Measurements from ENCODE around the gene ATP1A3.
A peak's percentile ranks its signal among the peaks of the same experiment; 100 is the strongest.

The ATP1A3 gene

DNA sequence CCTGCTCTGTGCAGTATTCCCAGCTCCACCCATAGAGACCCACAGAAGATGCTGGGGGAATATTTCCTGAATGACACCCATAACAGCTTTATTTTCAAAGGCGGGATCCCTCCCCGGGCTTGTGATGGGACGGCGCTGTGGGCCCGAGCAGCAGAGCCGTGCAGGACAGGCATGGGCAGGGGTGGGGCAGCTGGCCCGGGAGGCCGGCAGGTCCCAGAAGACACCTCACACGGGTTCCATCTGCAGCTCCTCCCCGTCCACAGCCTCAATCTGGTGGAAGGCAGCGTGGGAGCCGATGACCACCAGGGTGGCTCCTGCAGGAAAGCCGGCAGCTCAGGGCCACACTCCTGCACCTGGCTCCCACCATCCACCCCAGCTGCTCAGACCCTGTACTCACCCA is 37.4 kb downstream of the ATP1A3 start:
- no peak overlapping the region for H2BK5ac ChIP-seq (ENCODE audit: low read length)
- H2AK5ac ChIP-seq (ENCODE audit: low read length): no peak overlapping the region
- no peak overlapping the region for H3K4me3 ChIP-seq (ENCODE audit: low read length)
- no peaks in the 10 kb centered on the region for H3K27me3 ChIP-seq (ENCODE audit: insufficient read depth, low read length, poor library complexity)
- no peak overlapping the region for H3K23ac ChIP-seq (ENCODE audit: low read length)
- no peak for DNase-seq
- H3K9ac ChIP-seq (ENCODE audit: low read length): no peak overlapping the region
- WGBS (ENCODE audit: extremely low coverage, insufficient coverage, low lambda C conversion rate): no CpG with 5 or more reads among the region's 13 CpGs
- H3K4me2 ChIP-seq (ENCODE audit: low read length): no peak overlapping the region
- H2BK120ac ChIP-seq (ENCODE audit: low read depth, low read length): no peak overlapping the region
- H2BK15ac ChIP-seq (replicated peaks; ENCODE audit: low read depth): no peak overlapping the region
- H3K4ac ChIP-seq (ENCODE audit: low read depth, low read length): no peak overlapping the region
- no peak overlapping the region for H4K8ac ChIP-seq (ENCODE audit: low read depth, low read length)
- no peaks in the 10 kb centered on the region for H3K36me3 ChIP-seq (ENCODE audit: control insufficient read depth, insufficient read depth, low read length)
- no peaks in the 10 kb centered on the region for H3K79me1 ChIP-seq (ENCODE audit: low read length)
- H3K79me2 ChIP-seq (ENCODE audit: control insufficient read depth, insufficient read depth, low read length): no peaks in the 10 kb centered on the region
- H3K18ac ChIP-seq (ENCODE audit: low read length): no peak overlapping the region
- H3K56ac ChIP-seq (ENCODE audit: low read length): no peak overlapping the region
- H4K5ac ChIP-seq (ENCODE audit: low read length): no peak overlapping the region
- H3K4me1 ChIP-seq (ENCODE audit: control insufficient read depth, low read depth, low read length): peaks cover 4% of the 10 kb centered on the region
- H3K27ac ChIP-seq (ENCODE audit: low read depth, low read length): no peak overlapping the region

DNA sequence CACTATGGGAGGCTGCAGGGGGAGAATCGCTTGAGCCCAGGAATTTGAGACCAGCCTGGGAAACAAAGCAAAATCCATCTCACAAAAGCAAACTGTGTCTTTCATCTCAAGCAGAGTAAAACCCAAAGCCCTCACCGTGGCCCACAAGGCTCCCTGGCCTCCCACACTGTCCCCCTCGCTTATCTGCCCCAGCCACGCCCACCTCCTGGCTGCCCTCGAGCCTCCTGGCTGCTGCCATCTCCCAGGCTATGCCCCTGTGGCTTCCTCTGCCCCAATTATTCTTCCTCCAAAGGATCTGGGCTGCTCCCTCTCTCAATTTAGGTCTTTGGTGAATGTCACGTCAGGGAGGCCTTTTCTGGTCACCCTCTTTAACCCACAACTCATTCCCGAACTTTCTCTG is 38.5 kb downstream of the ATP1A3 start:
- no CpG with 5 or more reads among the region's 7 CpGs for whole genome bisulfite sequencing (ENCODE audit: extremely low coverage, insufficient coverage, low lambda C conversion rate)
- H3K79me2 ChIP-seq (ENCODE audit: control insufficient read depth, insufficient read depth, low read length): no peaks in the 10 kb centered on the region

DNA sequence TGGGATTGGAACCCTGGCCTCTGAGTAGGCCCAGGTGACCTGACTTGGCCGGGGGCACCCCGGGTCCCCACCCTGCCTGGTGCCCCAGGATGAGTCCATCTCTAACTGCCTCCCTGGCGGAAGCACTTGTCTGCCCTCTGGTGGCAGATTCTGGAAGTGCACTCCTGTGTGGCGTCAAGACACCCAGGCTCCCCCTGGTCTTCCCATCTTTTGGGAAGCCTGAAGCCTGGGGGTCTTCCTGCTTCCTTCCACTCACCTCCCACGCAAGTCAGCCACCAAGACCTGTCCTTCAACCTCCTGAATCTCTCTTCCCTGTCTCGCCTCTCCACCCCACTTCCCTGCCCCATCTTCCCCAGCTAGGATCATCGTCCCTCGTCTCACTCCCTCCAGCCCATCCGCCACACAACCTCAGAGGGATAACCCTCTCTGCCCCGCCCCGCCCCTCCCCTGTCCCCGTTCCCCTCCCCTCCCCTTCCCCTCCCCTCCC is 42.3 kb downstream of the ATP1A3 start:
- Histone ChIP-seq H3K79me1 (ENCODE audit: low read length) (no peaks in the 10 kb centered on the region), H3K27ac (ENCODE audit: low read depth, low read length) (no peak overlapping the region), H3K18ac (ENCODE audit: low read length) (no peak overlapping the region), H3K79me2 (ENCODE audit: control insufficient read depth, insufficient read depth, low read length) (no peaks in the 10 kb centered on the region), H2AK5ac (ENCODE audit: low read length) (no peak overlapping the region), H3K56ac (ENCODE audit: low read length) (peak overlapping the region; percentile 79), H2BK5ac (ENCODE audit: low read length) (no peak overlapping the region), H3K23ac (ENCODE audit: low read length) (no peak overlapping the region), H2BK120ac (ENCODE audit: low read depth, low read length) (no peak overlapping the region), H3K4me3 (ENCODE audit: low read length) (no peak overlapping the region), H4K8ac (ENCODE audit: low read depth, low read length) (no peak overlapping the region), H2BK15ac (replicated peaks; ENCODE audit: low read depth) (no peak overlapping the region), H3K27me3 (ENCODE audit: insufficient read depth, low read length, poor library complexity) (no peaks in the 10 kb centered on the region), H3K36me3 (ENCODE audit: control insufficient read depth, insufficient read depth, low read length) (no peaks in the 10 kb centered on the region), H3K4me2 (ENCODE audit: low read length) (peak overlapping the region; percentile 83), H3K4ac (ENCODE audit: low read depth, low read length) (no peak overlapping the region), H3K9ac (ENCODE audit: low read length) (peak overlapping the region; percentile 47), H4K5ac (ENCODE audit: low read length) (no peak overlapping the region), H3K4me1 (ENCODE audit: control insufficient read depth, low read depth, low read length) (no peaks in the 10 kb centered on the region)
- DNase-seq: peak; percentile 86
- no CpG with 5 or more reads among the region's 12 CpGs for WGBS (ENCODE audit: extremely low coverage, insufficient coverage, low lambda C conversion rate)

More for the DNA sequence above, 38.5 kb downstream of the ATP1A3 start:
- H4K8ac ChIP-seq (ENCODE audit: low read depth, low read length): no peak overlapping the region
- H2AK5ac ChIP-seq (ENCODE audit: low read length): no peak overlapping the region
- H2BK15ac ChIP-seq (replicated peaks; ENCODE audit: low read depth): no peak overlapping the region
- H3K18ac ChIP-seq (ENCODE audit: low read length): no peak overlapping the region
- no peak overlapping the region for H2BK5ac ChIP-seq (ENCODE audit: low read length)
- H3K9ac ChIP-seq (ENCODE audit: low read length): no peak overlapping the region
- H3K79me1 ChIP-seq (ENCODE audit: low read length): no peaks in the 10 kb centered on the region
- no peaks in the 10 kb centered on the region for H3K27me3 ChIP-seq (ENCODE audit: insufficient read depth, low read length, poor library complexity)
- peaks cover 4% of the 10 kb centered on the region for H3K4me1 ChIP-seq (ENCODE audit: control insufficient read depth, low read depth, low read length)
- no peak overlapping the region for H4K5ac ChIP-seq (ENCODE audit: low read length)
- no peak overlapping the region for H3K27ac ChIP-seq (ENCODE audit: low read depth, low read length)
- no peak overlapping the region for H3K4me3 ChIP-seq (ENCODE audit: low read length)
- H3K4me2 ChIP-seq (ENCODE audit: low read length): no peak overlapping the region
- no peaks in the 10 kb centered on the region for H3K36me3 ChIP-seq (ENCODE audit: control insufficient read depth, insufficient read depth, low read length)
- H2BK120ac ChIP-seq (ENCODE audit: low read depth, low read length): no peak overlapping the region
- H3K4ac ChIP-seq (ENCODE audit: low read depth, low read length): no peak overlapping the region
- DNase-seq: no peak
- no peak overlapping the region for H3K23ac ChIP-seq (ENCODE audit: low read length)
- no peak overlapping the region for H3K56ac ChIP-seq (ENCODE audit: low read length)

DNA sequence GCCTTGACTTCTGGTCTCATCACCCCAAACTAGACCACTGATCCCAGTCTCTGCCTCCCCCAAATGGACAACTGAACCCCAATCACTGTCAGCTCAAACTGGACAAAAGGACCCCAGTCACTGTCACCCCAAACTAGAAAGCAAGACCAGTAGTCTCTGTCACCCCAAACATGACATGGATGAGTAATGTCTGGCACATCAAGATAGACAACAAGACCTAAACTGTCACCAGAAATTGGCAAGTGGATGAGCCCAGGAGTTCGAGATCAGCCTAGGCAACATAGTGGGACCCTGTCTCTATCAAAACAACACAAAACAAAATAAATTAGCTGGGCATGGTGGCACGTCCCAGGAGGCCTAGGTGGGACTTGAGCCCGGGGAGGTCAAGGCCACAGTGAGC is 46.9 kb downstream of the ATP1A3 start:
- H3K4me3 ChIP-seq (ENCODE audit: low read length): no peak overlapping the region
- H2BK120ac ChIP-seq (ENCODE audit: low read depth, low read length): no peak overlapping the region
- no peak overlapping the region for H3K9ac ChIP-seq (ENCODE audit: low read length)
- no peak overlapping the region for H3K56ac ChIP-seq (ENCODE audit: low read length)
- H3K79me2 ChIP-seq (ENCODE audit: control insufficient read depth, insufficient read depth, low read length): no peaks in the 10 kb centered on the region
- H2BK5ac ChIP-seq (ENCODE audit: low read length): no peak overlapping the region
- H4K5ac ChIP-seq (ENCODE audit: low read length): no peak overlapping the region
- no peak overlapping the region for H3K18ac ChIP-seq (ENCODE audit: low read length)
- H3K79me1 ChIP-seq (ENCODE audit: low read length): no peaks in the 10 kb centered on the region
- no peak for DNase-seq
- no peak overlapping the region for H2AK5ac ChIP-seq (ENCODE audit: low read length)
- no peaks in the 10 kb centered on the region for H3K36me3 ChIP-seq (ENCODE audit: control insufficient read depth, insufficient read depth, low read length)
- no peak overlapping the region for H4K8ac ChIP-seq (ENCODE audit: low read depth, low read length)
- no CpG with 5 or more reads among the region's 3 CpGs for WGBS (ENCODE audit: extremely low coverage, insufficient coverage, low lambda C conversion rate)
- no peaks in the 10 kb centered on the region for H3K27me3 ChIP-seq (ENCODE audit: insufficient read depth, low read length, poor library complexity)
- H3K4ac ChIP-seq (ENCODE audit: low read depth, low read length): no peak overlapping the region
- H3K4me1 ChIP-seq (ENCODE audit: control insufficient read depth, low read depth, low read length): no peaks in the 10 kb centered on the region
- no peak overlapping the region for H3K4me2 ChIP-seq (ENCODE audit: low read length)
- H2BK15ac ChIP-seq (replicated peaks; ENCODE audit: low read depth): no peak overlapping the region
- H3K27ac ChIP-seq (ENCODE audit: low read depth, low read length): no peak overlapping the region
- H3K23ac ChIP-seq (ENCODE audit: low read length): no peak overlapping the region

DNA sequence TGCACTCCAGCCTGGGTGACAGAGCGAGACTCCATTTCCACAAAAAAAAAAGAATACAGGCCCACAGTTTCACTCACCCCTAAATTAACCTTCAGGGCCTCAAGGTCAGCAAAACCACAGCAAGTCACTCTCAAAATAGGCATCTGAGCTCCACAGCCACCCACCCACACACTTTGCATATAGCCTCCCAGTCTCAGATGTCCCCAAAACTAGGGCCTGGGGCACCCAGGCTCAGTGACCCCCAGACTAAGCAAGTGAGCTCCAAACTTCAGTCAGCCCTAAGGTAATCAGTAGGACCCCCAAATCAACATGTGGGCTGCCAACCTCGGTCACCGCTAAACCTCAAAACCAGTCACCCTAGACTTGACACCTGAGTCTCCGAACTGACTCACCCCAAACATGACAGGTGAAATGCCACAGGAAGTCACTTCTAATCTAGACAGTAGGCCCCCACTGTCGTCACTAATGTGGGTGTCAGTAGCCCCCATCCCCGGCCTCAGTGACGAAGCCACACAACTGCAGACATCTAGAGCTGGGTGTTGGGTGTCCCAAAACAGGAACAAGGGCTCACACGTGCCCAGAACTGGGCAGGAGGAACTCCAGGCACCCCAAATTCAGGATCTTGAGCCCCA is 48.8 kb downstream of the ATP1A3 start:
- Histone ChIP-seq H3K9ac (ENCODE audit: low read length) (no peak overlapping the region), H2BK15ac (replicated peaks; ENCODE audit: low read depth) (no peak overlapping the region), H3K18ac (ENCODE audit: low read length) (no peak overlapping the region), H3K4me2 (ENCODE audit: low read length) (no peak overlapping the region), H2BK5ac (ENCODE audit: low read length) (no peak overlapping the region), H3K4me1 (ENCODE audit: control insufficient read depth, low read depth, low read length) (no peaks in the 10 kb centered on the region), H3K79me1 (ENCODE audit: low read length) (no peaks in the 10 kb centered on the region), H4K8ac (ENCODE audit: low read depth, low read length) (no peak overlapping the region), H3K4me3 (ENCODE audit: low read length) (no peak overlapping the region), H4K5ac (ENCODE audit: low read length) (no peak overlapping the region), H3K27me3 (ENCODE audit: insufficient read depth, low read length, poor library complexity) (peaks cover 11% of the 10 kb centered on the region), H2AK5ac (ENCODE audit: low read length) (no peak overlapping the region), H3K36me3 (ENCODE audit: control insufficient read depth, insufficient read depth, low read length) (no peaks in the 10 kb centered on the region), H2BK120ac (ENCODE audit: low read depth, low read length) (no peak overlapping the region), H3K23ac (ENCODE audit: low read length) (no peak overlapping the region), H3K4ac (ENCODE audit: low read depth, low read length) (no peak overlapping the region), H3K56ac (ENCODE audit: low read length) (no peak overlapping the region), H3K27ac (ENCODE audit: low read depth, low read length) (no peak overlapping the region), H3K79me2 (ENCODE audit: control insufficient read depth, insufficient read depth, low read length) (no peaks in the 10 kb centered on the region)
- no peak for DNase-seq
- no CpG with 5 or more reads among the region's 8 CpGs for WGBS (ENCODE audit: extremely low coverage, insufficient coverage, low lambda C conversion rate)

- Histone ChIP-seq H3K36me3 (ENCODE audit: control insufficient read depth, insufficient read depth, low read length) (no peaks in the 10 kb centered on the region), H3K79me2 (ENCODE audit: control insufficient read depth, insufficient read depth, low read length) (no peaks in the 10 kb centered on the region), H4K5ac (ENCODE audit: low read length) (no peak overlapping the region), H3K4me2 (ENCODE audit: low read length) (no peak overlapping the region), H3K4ac (ENCODE audit: low read depth, low read length) (no peak overlapping the region), H3K27ac (ENCODE audit: low read depth, low read length) (no peak overlapping the region), H3K9ac (ENCODE audit: low read length) (no peak overlapping the region), H3K23ac (ENCODE audit: low read length) (no peak overlapping the region), H2BK15ac (replicated peaks; ENCODE audit: low read depth) (no peak overlapping the region), H3K4me3 (ENCODE audit: low read length) (no peak overlapping the region), H2BK5ac (ENCODE audit: low read length) (no peak overlapping the region), H2BK120ac (ENCODE audit: low read depth, low read length) (no peak overlapping the region), H3K56ac (ENCODE audit: low read length) (no peak overlapping the region), H3K79me1 (ENCODE audit: low read length) (no peaks in the 10 kb centered on the region), H4K8ac (ENCODE audit: low read depth, low read length) (no peak overlapping the region), H3K4me1 (ENCODE audit: control insufficient read depth, low read depth, low read length) (no peaks in the 10 kb centered on the region), H3K18ac (ENCODE audit: low read length) (no peak overlapping the region), H2AK5ac (ENCODE audit: low read length) (no peak overlapping the region), H3K27me3 (ENCODE audit: insufficient read depth, low read length, poor library complexity) (peaks cover 11% of the 10 kb centered on the region)
- no peak for DNase-seq
- WGBS (ENCODE audit: extremely low coverage, insufficient coverage, low lambda C conversion rate): no CpG with 5 or more reads among the region's 2 CpGs
Measured at GRCh38 chr19:41944336-41944735, 49.7 kb downstream of the ATP1A3 start.

Measured in mesendoderm (in vitro differentiated cells).